Endometrial microvascular endothelial cells (primary cell): Measurements from ENCODE around the gene OTOS. TPM values are rescaled to one million over a fixed set of nuclear protein-coding genes. Genes with fewer than 3 reads are reported as not detected.

Source experiments
- in situ Hi-C: cut with HindIII; loops from 2 replicates; pipeline ENCODE4 v1.10.0; 2017; ENCODE audit warnings: low sequenced_read_pairs, low pct_unique_long_range_greater_than_20kb; ENCODE audit errors: inconsistent ontology term
- total RNA-seq: library from RNA; depleted of rRNA; stranded (reverse); fragments of >200 nt; gene quantifications from one replicate; pipeline ENCODE4 v1.2.3, GENCODE V29; 2015; ENCODE audit errors: inconsistent ontology term

Gene OTOS
- total RNA-seq, 1 donor from 2014 or later = not detected

GRCh38 chr2:240155745-240156390, 15.4 kb upstream of the OTOS start:
- in situ Hi-C loops = no loop called here

DNA sequence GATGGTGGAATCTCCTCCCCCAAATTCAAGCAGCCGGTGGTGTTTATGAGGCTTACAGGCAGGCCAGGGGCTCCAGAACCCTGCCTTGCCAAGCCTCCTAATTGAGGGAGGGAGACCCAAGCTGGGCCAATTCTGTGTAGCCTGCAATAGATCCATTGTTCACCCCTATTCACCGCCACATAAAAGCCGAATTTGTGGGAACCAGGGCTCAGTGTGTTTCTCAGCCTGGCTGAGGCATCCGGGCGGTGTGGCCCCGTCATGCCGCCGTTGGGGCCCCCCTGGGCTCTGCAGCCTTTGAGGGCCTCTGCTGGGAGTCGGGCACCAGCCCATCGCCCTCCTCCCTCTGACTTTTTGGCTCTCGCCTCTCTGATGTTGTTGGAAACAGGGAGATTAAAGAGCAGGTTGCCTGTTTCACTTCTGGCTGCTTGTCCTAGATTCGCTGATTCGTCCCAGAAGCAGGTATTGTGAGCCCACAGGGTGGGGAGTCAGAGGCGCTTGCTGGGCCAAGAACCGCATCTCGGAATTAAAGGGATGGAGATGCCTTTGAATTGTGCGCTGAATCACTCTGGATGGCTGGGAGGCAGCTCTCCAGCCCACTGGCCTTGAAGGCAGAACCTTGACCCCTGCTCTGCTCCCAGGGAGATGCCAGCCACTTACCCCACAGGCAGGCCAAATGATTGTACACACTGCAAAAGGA, 14.7 kb upstream of the OTOS start:
- in situ Hi-C loops = no loop called here

DNA sequence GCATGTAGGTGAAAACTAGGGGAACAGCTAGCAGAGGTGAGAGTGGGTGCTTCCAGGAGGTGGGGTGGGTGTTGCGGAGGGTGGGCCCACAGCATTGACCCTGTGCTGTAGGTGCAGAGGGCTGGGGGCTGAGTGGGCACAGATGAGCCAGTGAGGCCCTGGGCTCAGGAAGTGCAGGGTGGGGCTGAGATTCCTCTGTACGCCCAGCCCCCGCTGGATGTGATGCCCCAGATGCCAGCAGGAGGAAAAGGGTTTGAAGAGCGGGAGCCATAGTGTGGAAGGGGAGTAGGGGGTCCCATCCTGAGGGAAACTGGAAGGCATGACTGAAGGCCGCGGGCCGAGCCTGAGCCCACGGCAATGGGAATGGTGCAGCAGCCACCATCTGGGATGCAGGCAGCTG, 14.1 kb upstream of the OTOS start:
- in situ Hi-C loops = no loop called here

DNA sequence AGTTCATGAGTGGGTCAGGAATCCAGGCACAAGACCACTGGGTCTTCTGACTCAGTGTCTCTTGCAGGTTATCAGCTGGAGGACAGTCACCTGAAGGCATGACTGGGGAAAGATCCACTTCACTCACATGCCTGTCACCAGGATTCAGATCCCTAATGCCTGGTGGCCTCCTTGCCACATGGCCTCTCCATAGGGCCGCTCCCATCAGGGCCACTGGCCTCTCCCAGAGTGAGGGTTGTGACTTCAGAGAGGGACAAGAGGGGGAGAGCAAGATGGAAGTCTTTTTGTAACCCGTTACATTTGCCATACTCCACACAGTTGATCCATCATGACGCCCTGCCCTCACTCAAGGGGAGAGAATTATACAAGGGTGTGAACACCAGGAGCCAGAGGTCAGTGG, 13.0 kb upstream of the OTOS start:
- in situ Hi-C loops = no loop called here

DNA sequence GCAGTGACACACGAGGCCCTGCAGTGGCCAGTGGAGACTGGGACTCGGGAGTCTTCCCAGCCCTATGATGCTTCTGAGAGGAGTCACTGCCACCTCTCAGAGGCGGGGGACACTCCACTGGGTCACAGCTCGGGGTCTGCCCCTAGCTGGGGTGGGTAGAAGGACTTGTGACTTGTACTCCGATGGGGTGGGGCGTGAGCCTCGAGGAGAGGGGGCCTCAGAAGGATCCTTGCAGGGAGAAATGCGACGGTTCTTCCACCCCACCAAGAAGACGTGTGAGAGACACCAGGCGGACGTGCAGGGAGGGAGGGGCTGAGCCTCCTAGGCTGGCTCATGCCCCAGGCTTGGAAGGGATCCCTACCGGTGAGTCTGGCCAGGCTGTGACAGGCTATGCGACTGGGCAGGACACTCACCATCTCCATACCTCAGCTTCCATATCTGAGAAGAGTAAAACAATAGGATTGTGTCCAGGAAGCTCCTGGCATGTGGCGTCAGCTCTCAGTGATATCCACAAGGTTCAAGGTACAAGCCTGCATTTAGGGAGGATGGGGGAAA, 11.1 kb upstream of the OTOS start:
- in situ Hi-C loops = no loop called here

DNA sequence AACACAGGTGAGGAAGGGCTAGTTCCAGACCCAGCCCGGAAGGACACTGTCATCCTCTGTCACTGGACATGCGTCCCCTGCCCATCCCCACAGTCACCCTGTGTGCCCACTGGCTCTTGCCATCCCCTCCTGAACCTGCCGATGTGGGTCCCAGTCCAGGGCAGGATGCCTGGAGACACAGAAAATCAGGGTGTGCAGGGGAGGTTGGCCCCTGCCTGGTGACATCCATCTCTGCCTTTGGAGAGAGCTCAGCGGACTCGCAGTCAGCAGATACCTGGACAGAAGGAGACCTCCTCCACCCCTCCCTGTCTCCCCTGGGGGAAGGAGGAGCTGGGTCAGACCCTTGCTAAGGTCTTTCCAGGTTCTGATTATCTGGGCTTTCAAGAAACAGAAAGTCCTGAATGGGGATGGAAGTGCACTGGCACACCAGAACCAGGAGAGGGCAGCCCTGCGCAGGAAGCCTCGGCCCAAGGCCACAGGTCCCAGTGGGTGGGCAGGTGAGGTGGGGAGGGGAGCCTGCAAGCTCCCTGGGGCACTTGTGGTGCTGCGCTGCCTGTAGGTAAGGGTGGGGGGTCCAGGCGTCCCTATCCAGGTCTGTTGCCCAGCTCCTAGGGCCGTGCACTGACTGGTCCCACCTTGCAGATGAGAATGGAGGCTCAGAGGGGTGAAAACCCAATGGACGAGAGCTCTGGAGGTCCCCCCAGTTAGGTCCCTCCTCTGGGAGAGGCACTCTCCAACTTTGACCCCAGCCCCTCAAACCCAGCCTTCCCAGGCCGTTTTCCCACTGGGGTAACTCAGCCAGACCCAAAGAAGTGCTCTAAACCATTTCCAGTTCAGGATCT, 9.7 kb upstream of the OTOS start:
- in situ Hi-C loops = no loop called here

DNA sequence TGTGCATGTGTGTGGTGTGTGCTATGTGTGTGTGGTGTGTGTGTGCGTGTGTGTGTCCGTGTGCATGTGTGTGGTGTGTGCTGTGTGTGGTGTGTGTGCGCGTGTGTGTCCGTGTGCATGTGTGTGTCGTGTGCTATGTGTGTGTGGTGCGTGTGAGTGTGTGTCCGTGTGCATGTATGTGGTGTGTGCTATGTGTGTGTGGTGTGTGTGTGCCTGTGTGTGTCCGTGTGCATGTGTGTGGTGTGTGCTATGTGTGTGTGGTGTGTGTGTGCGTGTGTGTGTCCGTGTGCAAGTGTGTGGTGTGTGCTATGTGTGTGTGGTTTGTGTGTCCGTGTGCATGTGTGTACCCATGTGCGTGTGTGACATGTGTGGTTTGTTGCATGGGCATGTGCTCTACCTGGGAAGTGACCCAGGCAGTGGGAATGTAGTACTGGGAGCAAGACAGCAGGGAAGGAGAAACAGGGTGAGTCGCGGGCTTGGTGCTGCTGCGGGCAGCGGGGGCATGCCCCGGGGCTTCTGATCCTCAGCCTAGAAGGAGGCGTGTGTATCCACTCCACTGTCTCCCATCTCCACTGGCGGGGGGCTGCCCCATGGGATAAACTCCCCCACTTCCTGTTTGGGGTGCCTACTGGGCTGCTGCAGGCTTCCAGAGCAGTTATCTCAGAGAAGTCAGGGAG, 7.6 kb upstream of the OTOS start:
- in situ Hi-C loops = no loop called here

DNA sequence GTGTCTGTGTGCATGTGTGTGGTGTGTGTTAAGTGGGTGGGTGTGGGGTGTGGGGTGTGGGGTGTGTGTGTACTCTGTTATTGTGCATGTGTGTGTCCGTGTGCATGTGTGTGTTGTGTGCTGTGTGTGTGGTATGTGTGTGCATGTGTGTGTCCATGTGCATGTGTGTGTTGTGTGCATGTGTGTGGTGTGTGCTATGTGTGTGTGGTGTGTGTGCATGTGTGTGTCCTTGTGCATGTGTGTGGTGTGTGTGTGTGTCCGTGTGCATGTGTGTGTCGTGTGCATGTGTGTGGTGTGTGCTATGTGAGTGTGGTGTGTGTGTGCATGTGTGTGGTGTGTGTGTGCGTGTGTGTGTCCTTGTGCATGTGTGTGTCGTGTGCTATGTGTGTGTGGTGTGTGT, 6.9 kb upstream of the OTOS start:
- in situ Hi-C loops = no loop called here

DNA sequence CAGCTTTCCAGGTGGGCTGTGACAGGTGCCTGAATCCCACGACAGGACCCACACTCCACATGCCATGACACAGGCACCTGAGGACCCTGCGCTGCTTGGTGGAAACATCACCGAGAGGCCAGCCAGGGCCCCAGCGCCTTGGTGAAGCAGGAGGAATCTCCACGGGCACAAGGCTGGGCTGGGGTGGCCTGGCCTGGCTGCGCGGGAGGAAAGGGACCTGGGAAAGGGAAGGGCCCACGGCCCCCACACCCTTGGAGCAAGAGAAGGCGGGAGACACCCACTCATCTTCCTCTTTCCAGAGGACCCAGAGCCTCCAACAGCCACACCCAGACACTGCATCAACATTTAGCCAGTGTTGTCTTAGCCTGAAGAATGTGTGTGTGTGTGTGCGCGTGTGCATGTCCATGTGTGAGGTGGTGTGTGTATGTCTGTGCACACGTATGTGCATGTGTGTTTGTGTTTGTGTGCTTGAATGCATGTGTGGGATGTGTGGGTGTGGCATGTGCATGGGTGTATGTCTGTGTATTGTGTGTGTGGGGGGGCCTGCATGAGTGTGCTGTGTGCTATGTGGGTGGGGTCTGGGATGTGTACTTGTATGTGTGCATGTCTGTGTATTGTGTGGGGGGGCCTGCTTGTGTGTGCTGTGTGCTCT, 6.3 kb upstream of the OTOS start:
- in situ Hi-C loops = no loop called here

GRCh38 chr2:240146141-240146561, 5.7 kb upstream of the OTOS start:
- in situ Hi-C loops = no loop called here

DNA sequence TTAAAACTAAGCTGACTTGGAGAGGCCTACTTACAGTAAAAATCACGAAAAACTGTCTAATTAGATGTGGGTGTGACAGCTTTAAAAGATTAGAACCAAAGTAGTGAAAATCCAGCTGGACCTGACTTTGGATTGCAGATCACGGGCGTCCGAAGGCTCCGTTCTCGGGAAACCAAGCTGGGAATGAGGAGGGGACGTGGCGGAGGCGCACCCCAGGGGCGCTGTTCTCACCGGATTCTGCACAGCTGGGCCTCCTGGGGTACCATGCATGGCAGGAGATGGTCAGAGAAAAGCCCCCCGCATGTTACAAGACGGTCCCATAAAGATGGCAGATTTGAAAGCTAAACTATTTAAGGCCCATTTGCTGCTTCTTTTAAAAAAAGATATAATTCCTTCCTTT, 5.0 kb upstream of the OTOS start:
- in situ Hi-C loops = no loop called here

- in situ Hi-C loops = no loop called here
Measured at GRCh38 chr2:240144649-240145261, 4.3 kb upstream of the OTOS start.

- in situ Hi-C loops = no loop called here
Measured at GRCh38 chr2:240143801-240144648, 3.6 kb upstream of the OTOS start.

DNA sequence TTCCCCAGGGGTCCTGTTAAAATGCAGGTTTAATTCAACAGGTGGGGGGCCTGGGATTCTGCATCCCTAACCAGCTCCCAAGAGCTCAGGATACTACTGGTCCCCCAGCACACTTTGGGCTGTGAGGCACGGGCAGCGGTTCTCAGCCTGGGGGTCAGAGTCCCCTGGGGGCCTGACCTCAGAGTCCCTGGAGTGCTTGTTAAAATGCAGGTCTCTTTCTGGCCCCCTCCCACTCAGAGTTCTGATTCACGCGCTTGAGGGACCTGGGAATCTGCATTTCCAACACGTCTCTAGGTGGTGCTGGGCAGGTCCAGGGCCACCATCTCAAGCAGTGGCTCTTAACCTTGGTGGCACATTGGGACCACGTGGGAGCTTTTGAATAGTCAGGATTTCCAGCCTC, 2.8 kb upstream of the OTOS start:
- in situ Hi-C loops = no loop called here

DNA sequence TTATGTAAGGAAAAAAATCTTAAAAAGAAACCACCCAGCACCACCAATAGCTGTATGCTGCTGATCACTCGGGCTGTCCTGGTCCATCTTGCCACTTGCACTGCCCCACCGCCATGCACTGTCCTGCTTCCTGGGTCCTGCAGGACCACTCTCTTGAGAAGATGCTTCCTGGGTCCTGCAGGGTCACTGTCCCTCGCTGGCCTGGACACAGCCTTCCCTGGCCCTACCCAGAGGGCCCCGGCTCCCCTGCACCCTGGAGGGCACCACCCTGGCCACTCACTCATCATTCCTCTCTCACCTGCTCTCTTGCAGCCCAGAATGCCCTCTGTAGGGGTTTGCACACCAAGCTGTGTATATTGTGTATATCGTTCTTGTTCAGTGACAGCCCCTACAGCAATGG, 2.4 kb upstream of the OTOS start:
- in situ Hi-C loops = no loop called here

DNA sequence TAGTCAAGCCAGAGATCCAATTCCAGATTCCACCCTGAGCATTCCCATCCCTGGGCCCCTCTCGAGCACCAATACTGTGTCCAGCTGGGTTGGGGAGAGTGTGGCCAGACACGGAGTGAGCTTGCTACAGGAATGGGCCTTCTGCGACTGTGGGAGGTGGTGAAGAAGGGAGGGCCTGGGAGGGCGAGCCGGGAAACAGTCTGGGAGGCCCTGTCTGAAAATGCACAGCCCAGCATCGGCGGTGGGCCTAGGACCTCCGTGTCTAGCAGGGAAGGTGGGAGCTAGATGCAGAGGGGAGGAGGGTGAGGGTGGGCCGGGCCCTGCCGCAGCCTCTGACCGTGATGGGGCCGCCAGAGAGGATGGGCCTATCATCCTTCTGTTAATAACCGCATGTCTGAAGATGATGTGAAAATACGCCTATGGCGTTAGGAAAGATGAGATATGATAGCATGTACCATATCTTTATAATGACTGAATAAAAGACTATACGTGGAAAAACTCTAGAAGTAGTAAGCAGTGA, 1.9 kb upstream of the OTOS start:
- in situ Hi-C loops = no loop called here

GRCh38 chr2:240141736-240142135, 1.3 kb upstream of the OTOS start:
- in situ Hi-C loops = no loop called here
